ENCODE measurements around the gene MAG.
"Not testable (repeated sequence)": the region's sequence is repeated elsewhere in the genome, so short reads cannot be mapped to it uniquely, and the experiment has no call there.

The MAG gene

GRCh38 chr19:35281303-35281702 lies 10.7 kb upstream of the MAG start:
- Histone ChIP-seq H3K9me2 (ENCODE audit: low read depth, low read length) (no peaks in the 10 kb centered on the region), H4K20me1 (ENCODE audit: insufficient read depth, low read length) (no peaks in the 10 kb centered on the region), H3K4me3 (ENCODE audit: low read depth, low read length, poor library complexity, severe bottlenecking) (no peak overlapping the region), H3K79me2 (ENCODE audit: insufficient read depth, low read length) (no peaks in the 10 kb centered on the region), H3K4me2 (ENCODE audit: low read length) (no peak overlapping the region), H3F3A (ENCODE audit: insufficient read depth, low read length) (no peaks in the 10 kb centered on the region; the same call in 1 of the 2 replicates), H3K36me3 (ENCODE audit: insufficient read depth, low read length) (peaks cover 29% of the 10 kb centered on the region), H3K9ac (ENCODE audit: low read length) (no peak overlapping the region), H3K27ac (ENCODE audit: low read depth, low read length, poor library complexity, severe bottlenecking) (no peak overlapping the region), H3K27me3 (ENCODE audit: insufficient read depth, low read length) (peaks cover 5% of the 10 kb centered on the region; the same call in 1 of the 2 replicates), H2AFZ (ENCODE audit: low read length) (no peak overlapping the region), H3K9me3 (ENCODE audit: low read length) (no peaks in the 10 kb centered on the region), H3K4me1 (ENCODE audit: insufficient read depth, low read length, severe bottlenecking) (peaks cover 9% of the 10 kb centered on the region)
- no peak for TF ChIP-seq CTCF (IDR thresholded peaks at IDR 0.05; ENCODE audit: low read length)
- no peak for TF ChIP-seq EZH2 (IDR thresholded peaks at IDR 0.05; ENCODE audit: borderline replicate concordance, low read length)

DNA sequence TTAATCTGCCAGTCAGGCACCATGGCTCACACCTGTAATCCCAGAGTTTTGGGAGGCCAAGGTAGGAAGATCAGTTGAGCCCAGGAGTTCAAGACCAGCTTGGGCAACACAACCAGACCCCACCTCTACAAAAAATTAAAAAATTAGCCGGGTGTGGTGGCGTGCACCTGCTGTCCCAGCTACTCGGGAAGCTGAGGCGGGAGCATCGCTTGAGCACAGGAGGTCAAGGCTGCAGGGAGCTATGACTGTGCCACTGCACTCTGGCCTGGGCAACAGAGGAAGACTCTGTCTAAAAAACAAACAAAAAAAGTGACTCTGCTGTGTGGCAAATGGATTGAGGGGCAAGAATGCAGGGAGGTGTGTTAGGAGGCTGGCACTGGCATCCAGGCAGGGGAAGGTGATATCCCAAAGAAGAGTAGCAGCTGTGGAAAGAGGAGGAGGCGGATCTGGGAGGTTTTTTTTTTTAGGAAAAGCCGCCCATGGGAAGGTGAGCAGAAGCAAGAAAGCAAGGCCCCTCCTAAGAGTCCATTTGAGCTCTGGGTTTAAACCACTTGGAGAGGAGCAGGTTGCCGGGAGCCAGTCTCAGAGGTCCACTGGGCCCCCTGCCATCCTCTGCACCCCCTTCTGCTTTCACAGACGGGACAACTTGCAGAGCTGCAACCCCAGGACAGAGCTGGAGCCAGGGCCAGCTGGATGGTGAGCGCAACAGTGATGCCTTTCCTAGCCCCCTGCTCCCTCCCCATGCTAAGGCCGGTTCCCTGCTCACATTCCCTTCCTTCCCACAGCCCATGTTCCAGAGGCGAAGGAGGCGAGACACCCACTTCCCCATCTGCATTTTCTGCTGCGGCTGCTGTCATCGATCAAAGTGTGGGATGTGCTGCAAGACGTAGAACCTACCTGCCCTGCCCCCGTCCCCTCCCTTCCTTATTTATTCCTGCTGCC lies 7.5 kb upstream of the MAG start:
- H3K36me3 ChIP-seq (ENCODE audit: insufficient read depth, low read length), result 0 out of 2 replicates have a peak, but pooled peaks cover 4% of the 10 kb centered on the region
- no peaks in the 10 kb centered on the region for H4K20me1 ChIP-seq (ENCODE audit: insufficient read depth, low read length)
- peaks cover 5% of the 10 kb centered on the region; the same call in 1 of the 2 replicates for H3K27me3 ChIP-seq (ENCODE audit: insufficient read depth, low read length)
- H3F3A ChIP-seq (ENCODE audit: insufficient read depth, low read length), result no peaks in the 10 kb centered on the region; the same call in 1 of the 2 replicates
- TF ChIP-seq CTCF (IDR thresholded peaks at IDR 0.05; ENCODE audit: low read length), result no peak
- TF ChIP-seq EZH2 (IDR thresholded peaks at IDR 0.05; ENCODE audit: borderline replicate concordance, low read length), result no peak
- H3K4me3 ChIP-seq (ENCODE audit: low read depth, low read length, poor library complexity, severe bottlenecking), result no peak overlapping the region
- no peak overlapping the region for H3K27ac ChIP-seq (ENCODE audit: low read depth, low read length, poor library complexity, severe bottlenecking)
- H2AFZ ChIP-seq (ENCODE audit: low read length), result no peak overlapping the region
- no peaks in the 10 kb centered on the region for H3K9me3 ChIP-seq (ENCODE audit: low read length)
- H3K4me2 ChIP-seq (ENCODE audit: low read length), result no peak overlapping the region
- no peaks in the 10 kb centered on the region for H3K9me2 ChIP-seq (ENCODE audit: low read depth, low read length)
- H3K4me1 ChIP-seq (ENCODE audit: insufficient read depth, low read length, severe bottlenecking), result peaks cover 9% of the 10 kb centered on the region
- H3K9ac ChIP-seq (ENCODE audit: low read length), result no peak overlapping the region
- no peaks in the 10 kb centered on the region for H3K79me2 ChIP-seq (ENCODE audit: insufficient read depth, low read length)

- Histone ChIP-seq H3K9ac (ENCODE audit: low read length) (no peak overlapping the region), H4K20me1 (ENCODE audit: insufficient read depth, low read length) (no peaks in the 10 kb centered on the region), H3K9me2 (ENCODE audit: low read depth, low read length) (no peaks in the 10 kb centered on the region), H3K36me3 (ENCODE audit: insufficient read depth, low read length) (no peaks in the 10 kb centered on the region), H3K27ac (ENCODE audit: low read depth, low read length, poor library complexity, severe bottlenecking) (no peak overlapping the region), H3K4me3 (ENCODE audit: low read depth, low read length, poor library complexity, severe bottlenecking) (no peak overlapping the region), H2AFZ (ENCODE audit: low read length) (no peak overlapping the region), H3K4me1 (ENCODE audit: insufficient read depth, low read length, severe bottlenecking) (peaks cover 9% of the 10 kb centered on the region), H3K79me2 (ENCODE audit: insufficient read depth, low read length) (no peaks in the 10 kb centered on the region), H3K9me3 (ENCODE audit: low read length) (no peaks in the 10 kb centered on the region), H3K27me3 (ENCODE audit: insufficient read depth, low read length) (peaks cover 5% of the 10 kb centered on the region; the same call in 1 of the 2 replicates), H3F3A (ENCODE audit: insufficient read depth, low read length) (no peaks in the 10 kb centered on the region; the same call in 1 of the 2 replicates), H3K4me2 (ENCODE audit: low read length) (no peak overlapping the region)
- TF ChIP-seq EZH2 (IDR thresholded peaks at IDR 0.05; ENCODE audit: borderline replicate concordance, low read length) (no peak), CTCF (IDR thresholded peaks at IDR 0.05; ENCODE audit: low read length) (no peak)
Observed at GRCh38 chr19:35285095-35285449, 6.9 kb upstream of the MAG start.

- H3K27ac ChIP-seq (ENCODE audit: low read depth, low read length, poor library complexity, severe bottlenecking); H2AFZ ChIP-seq (ENCODE audit: low read length): not testable (repeated sequence)
Observed at GRCh38 chr19:35285465-35285864, 6.5 kb upstream of the MAG start.

GRCh38 chr19:35286101-35286500 lies 5.9 kb upstream of the MAG start:
- H4K20me1 ChIP-seq (ENCODE audit: insufficient read depth, low read length); H3K4me1 ChIP-seq (ENCODE audit: insufficient read depth, low read length, severe bottlenecking); H3K27ac ChIP-seq (ENCODE audit: low read depth, low read length, poor library complexity, severe bottlenecking); H3K79me2 ChIP-seq (ENCODE audit: insufficient read depth, low read length); H3K36me3 ChIP-seq (ENCODE audit: insufficient read depth, low read length); H3F3A ChIP-seq (ENCODE audit: insufficient read depth, low read length); H3K9me2 ChIP-seq (ENCODE audit: low read depth, low read length); H3K9ac ChIP-seq (ENCODE audit: low read length); H3K9me3 ChIP-seq (ENCODE audit: low read length); H2AFZ ChIP-seq (ENCODE audit: low read length); H3K27me3 ChIP-seq (ENCODE audit: insufficient read depth, low read length); H3K4me3 ChIP-seq (ENCODE audit: low read depth, low read length, poor library complexity, severe bottlenecking); H3K4me2 ChIP-seq (ENCODE audit: low read length): not testable (repeated sequence)

More at GRCh38 chr19:35285465-35285864, 6.5 kb upstream of the MAG start:
- not testable (repeated sequence) for H3K4me3 ChIP-seq (ENCODE audit: low read depth, low read length, poor library complexity, severe bottlenecking); H4K20me1 ChIP-seq (ENCODE audit: insufficient read depth, low read length); H3K9me3 ChIP-seq (ENCODE audit: low read length); H3F3A ChIP-seq (ENCODE audit: insufficient read depth, low read length); H3K9me2 ChIP-seq (ENCODE audit: low read depth, low read length); H3K27me3 ChIP-seq (ENCODE audit: insufficient read depth, low read length); H3K4me1 ChIP-seq (ENCODE audit: insufficient read depth, low read length, severe bottlenecking); H3K36me3 ChIP-seq (ENCODE audit: insufficient read depth, low read length); H3K79me2 ChIP-seq (ENCODE audit: insufficient read depth, low read length); H3K9ac ChIP-seq (ENCODE audit: low read length); H3K4me2 ChIP-seq (ENCODE audit: low read length)

Measured in OCI-LY1 (cell line).